Measurements from ENCODE around the gene MYOT.
"Not testable (repeated sequence)": the region's sequence is repeated elsewhere in the genome, so short reads cannot be mapped to it uniquely, and the experiment has no call there.

The MYOT gene

GRCh38 chr5:137856201-137856600 is 11.5 kb upstream of the MYOT start:
- no peak for DNase-seq (ENCODE audit: low read depth)

- DNase-seq (ENCODE audit: low read depth), result no peak
Observed at GRCh38 chr5:137856916-137857862, 10.5 kb upstream of the MYOT start.

GRCh38 chr5:137858223-137858916 is 9.3 kb upstream of the MYOT start:
- peak; percentile 18 for DNase-seq (ENCODE audit: low read depth)

GRCh38 chr5:137858954-137859353 is 8.7 kb upstream of the MYOT start:
- DNase-seq (ENCODE audit: low read depth), result no peak

- no peak for DNase-seq (ENCODE audit: low read depth)
Observed at GRCh38 chr5:137862251-137862650, 5.4 kb upstream of the MYOT start.

GRCh38 chr5:137863653-137864052 is 4.0 kb upstream of the MYOT start:
- not testable (repeated sequence) for DNase-seq (ENCODE audit: low read depth)

- DNase-seq (ENCODE audit: low read depth), result no peak
Observed at GRCh38 chr5:137866541-137867388, 895 bp upstream of the MYOT start.

- no peak for DNase-seq (ENCODE audit: low read depth)
Observed at GRCh38 chr5:137870647-137871339, 3.1 kb downstream of the MYOT start.

- DNase-seq (ENCODE audit: low read depth), result no peak
Observed at GRCh38 chr5:137871571-137871970, 3.9 kb downstream of the MYOT start.

- no peak for DNase-seq (ENCODE audit: low read depth)
Observed at GRCh38 chr5:137872466-137872865, 4.8 kb downstream of the MYOT start.

- DNase-seq (ENCODE audit: low read depth), result no peak
Observed at GRCh38 chr5:137876101-137876500, 8.4 kb downstream of the MYOT start.

GRCh38 chr5:137880313-137880712 is 12.7 kb downstream of the MYOT start:
- DNase-seq (ENCODE audit: low read depth), result no peak

GRCh38 chr5:137887831-137888230 is 20.2 kb downstream of the MYOT start:
- no peak for DNase-seq (ENCODE audit: low read depth)

GRCh38 chr5:137888466-137888862 is 20.8 kb downstream of the MYOT start:
- no peak for DNase-seq (ENCODE audit: low read depth)

- peak; percentile 91 for DNase-seq (ENCODE audit: low read depth)
Observed at GRCh38 chr5:137888863-137889759, 21.5 kb downstream of the MYOT start, which contains the start of gene PKD2L2. Gene PKD2L2, plus strand, starts transcription at chr5:137889457. Its CDS starts 35 bp downstream, at chr5:137889492.

GRCh38 chr5:137890845-137891244 is 23.2 kb downstream of the MYOT start:
- no peak for DNase-seq (ENCODE audit: low read depth)

- DNase-seq (ENCODE audit: low read depth), result no peak
Observed at GRCh38 chr5:137891849-137892248, 24.2 kb downstream of the MYOT start.

GRCh38 chr5:137894586-137894985 is 26.9 kb downstream of the MYOT start:
- no peak for DNase-seq (ENCODE audit: low read depth)

GRCh38 chr5:137896560-137896959 is 28.9 kb downstream of the MYOT start:
- no peak for DNase-seq (ENCODE audit: low read depth)

GRCh38 chr5:137899493-137899892 is 31.8 kb downstream of the MYOT start:
- DNase-seq (ENCODE audit: low read depth), result no peak

Measured in iris pigment epithelial cell (primary cell).